GM19452 (cell line): Measurements from ENCODE around the gene NDUFS6.
"Not testable (repeated sequence)": the region's sequence is repeated elsewhere in the genome, so short reads cannot be mapped to it uniquely, and the experiment has no call there.

Source experiments
- ATAC-seq: cut with Tn5 transposase; IDR thresholded peaks from one replicate; pipeline ENCODE4 v1.9.1; 2021; ENCODE audit not compliant: unreplicated experiment

The NDUFS6 gene

DNA sequence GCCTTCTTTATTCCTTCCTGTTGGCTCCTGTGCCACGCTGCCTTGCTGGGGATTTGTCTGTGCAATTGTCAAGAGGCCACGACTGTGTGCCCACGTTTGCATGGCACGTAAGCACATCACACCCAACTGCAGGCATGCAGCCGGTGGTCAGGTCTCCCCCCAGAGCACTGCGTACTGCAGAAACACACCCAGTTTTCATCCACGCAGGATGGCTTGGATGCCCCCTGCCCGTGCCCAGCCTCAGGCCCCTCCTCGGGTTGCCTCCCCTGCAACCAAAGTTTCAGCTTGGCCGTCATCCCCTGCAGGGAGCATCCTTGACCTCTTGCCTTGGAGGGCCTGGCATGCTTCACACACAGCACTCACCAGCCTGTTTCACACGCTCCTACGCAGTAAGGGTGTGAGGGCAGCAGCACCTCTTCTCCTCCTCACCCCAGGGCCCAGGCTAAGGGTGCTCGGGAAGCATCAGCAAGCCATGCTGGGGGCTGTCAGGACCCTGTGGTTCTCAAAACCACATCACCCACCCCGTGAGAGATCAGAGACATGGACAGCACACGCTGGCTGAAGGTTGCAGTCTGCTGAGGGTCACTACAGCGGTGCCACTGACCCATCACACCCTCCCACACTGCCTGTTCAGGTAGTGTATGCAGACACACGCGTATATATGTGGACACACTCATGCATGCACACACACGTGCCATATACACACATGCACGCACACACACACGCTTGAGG lies 4.7 kb upstream of the NDUFS6 start:
- ATAC-seq = no peak

DNA sequence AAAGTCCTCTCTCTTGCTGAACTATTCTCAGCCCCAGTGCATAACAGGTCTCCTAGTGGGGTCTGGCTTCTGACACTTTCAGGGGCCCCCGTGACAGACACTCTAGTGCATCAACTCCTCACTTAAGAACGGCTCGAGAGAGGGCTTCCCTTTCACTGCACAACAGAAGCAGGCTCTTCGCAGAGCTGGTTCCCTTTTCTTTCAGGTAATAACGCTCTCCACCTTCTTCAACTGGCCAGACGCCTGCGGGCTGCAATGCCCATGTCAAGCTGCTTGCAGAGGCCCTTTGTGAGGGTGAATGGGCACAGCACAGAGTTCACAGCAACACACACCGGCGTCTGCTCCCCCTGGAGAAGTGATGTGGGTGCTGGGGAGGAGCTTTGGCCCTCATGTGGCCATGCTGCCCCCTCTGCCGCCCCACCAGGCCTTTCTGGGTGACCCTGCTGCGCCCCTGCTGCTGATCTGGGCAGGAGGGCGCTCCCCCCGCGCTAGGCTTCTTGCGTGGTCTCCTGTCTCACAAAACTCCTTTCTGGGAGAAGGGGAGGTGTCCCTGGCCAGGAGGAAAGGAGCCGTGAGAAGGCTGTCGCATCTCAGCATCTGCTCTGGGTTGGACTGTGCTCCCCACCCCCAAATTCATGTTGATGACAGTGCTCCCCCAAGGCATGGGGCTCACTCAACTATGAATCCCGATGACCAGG lies 4.0 kb upstream of the NDUFS6 start:
- ATAC-seq = no peak

DNA sequence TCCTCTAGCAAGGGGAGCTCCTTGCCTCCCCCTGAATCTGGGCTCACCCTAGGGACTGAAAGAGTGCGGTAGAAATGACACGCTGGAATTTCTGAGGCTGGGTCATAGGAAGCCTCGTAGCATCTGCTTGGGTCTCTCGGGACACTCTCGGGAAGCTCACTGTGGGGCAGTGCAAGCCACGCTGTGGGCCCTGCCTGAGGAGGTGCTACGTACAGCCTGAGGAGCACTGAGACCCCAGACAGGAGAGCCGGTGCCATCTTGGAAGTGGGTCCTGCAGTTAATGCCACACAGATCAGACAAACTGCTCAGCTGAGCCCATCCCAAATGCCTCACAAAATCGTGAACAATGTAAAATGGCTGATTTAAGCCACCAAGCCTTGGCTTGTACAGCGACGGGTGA lies 3.4 kb upstream of the NDUFS6 start:
- no peak for ATAC-seq

DNA sequence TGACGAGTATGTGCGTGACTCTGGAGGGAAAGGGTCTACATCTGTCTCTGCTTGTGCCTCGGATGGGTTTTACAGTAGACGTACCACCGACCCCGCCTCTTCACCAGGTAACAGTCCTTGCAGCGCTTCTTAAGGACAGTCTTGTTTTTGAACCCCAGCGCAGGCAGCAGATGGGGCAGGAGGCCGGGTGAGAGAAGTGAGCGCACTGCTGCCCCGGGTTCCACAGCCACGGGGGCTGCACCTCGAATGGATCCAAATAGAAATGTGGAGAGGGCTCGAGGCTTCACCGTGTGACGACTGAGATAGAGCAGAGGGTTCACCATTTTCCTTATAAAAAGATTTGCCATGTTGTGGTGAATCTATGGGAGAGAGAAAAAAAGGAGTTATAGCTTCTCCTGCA lies 2.6 kb upstream of the NDUFS6 start:
- ATAC-seq = not testable (repeated sequence)

DNA sequence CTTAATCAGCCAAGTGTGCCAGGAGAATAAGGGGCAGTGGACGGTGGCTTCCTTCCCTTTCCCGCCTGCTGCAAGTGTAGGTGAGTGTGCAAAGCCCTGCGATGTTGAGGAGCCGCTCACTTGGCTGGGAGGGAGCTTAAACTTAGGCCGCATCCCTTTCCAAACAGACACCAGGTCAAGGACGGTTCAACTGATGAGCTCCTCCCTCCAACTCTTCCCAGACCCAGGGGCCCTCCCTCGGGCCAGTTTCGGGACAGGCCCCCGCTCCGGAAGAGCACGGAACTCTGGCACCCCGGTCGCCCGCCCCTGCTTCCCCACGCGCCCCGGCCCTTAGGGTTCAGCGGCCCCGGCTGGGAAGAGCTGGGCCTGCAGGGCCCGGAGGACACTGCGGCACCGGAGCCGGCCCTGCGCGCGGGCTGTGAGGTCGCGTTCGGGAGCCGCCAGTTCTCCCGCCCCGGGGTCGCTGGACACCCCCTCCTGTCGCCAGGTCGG lies 2.1 kb upstream of the NDUFS6 start:
- peak; percentile 14 for ATAC-seq

DNA sequence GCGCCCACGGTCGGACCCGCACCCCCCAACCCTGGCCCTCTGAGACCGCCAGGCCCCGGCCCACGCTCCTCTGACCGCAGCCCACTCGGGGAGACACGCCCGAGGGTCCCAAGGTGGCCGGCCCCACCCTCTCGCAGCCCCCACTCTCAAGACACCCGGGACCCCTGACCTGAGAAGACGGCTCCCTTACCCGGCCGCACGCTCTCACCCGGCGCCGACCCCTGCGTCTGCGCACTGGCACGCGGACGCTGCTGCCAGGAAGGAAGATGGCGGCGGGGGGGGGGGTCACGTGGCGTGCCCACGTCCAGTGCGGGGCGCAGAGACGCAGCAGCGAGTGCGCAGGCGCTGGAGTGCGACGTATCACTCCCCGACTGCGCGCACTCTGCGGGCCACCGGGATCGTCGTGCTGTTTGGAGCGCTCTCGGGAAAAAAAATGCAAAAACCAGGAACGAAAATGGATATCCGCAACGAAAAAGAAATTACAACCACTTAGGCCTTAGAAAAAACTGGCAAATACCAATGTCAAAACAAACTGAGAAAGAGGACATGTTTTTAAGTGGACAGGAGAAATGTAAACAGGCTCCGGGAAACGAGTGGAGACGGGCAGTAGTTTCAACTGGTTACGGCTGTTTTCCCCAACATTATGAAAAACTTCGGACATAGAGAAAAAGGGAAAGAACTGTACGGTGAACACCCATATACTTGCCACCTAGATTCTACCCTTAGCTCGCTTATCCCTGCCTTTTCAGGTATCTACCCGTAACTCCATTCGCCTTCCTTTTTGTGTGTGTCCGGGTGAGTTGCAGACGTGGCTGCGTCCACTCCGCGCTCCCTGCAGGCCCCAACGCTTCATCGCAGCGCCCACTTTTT lies 1.4 kb upstream of the NDUFS6 start, which contains the start of gene MRPL36:
MRPL36 (minus strand) TSS at position 236 of the 870 bp plus-strand sequence. CDS start 902 bp downstream, outside the sequence.
- ATAC-seq = peak; percentile 54

DNA sequence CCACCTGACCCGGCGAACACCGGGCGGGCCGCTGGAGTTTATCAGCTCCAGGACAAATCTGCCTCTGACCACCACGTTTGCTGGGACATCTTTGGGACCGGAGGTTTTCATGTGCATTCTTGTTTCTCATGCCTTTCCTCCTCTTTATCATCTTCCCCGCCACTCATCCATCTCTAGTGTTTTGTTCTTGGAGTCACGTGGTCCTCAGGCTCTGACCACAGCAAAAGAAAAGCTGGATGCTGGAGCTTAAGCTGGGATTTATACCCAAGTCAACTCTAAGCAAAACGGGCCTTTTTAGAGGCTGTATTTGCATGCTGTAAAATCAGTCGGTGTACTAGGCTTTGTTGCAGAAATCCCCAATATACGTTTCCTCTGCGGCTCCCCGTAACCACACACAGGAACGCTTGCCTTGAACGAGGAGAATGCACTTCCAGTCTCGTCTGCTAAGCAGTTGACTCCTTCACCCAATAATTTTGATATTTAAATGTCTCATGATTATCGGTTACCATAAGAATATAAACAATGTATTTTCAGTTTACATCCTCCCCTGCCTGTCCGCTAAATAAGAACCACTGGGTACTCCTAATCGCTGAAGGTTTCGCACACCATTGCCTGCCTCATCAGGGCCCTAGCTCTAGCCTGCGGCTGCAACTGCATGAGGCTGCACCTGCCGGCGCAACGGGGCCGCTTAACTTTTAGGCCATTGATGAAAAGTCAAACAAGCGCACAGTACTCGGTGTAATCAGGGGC lies 560 bp upstream of the NDUFS6 start:
- peak; percentile 42 for ATAC-seq

DNA sequence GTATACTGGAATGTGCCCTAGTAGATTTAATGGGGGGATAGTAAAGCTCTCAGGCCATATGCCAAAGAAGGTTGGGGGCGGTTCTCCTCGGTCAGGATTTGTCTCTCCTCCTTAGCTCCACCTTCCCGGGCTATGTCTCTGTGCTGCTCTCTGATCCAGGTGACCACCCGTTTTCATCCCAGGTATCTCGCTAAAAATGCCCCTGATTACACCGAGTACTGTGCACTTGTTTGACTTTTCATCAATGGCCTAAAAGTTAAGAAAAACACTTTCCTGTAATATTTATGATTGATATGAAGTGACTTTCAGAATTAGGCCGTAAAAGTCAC lies 724 bp downstream of the NDUFS6 start:
- ATAC-seq = no peak

DNA sequence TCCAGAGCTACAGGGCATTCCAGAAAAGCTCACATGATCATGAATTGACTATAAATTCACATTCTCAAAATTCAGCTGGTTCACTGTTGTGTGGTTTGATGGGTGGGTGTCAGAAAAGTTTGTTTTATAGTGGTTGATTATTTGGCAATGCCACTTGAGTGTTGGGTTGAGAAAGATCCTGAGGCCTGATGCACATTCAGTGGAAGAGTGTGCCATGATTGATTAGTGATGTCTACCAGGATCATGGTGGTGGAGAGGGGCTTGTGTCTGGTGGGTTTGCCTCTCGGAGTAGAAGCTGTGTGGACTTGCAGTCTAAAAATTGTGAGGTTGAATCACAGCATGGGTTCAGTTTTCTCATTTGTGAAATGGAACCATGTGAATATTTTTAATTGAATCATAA lies 2.0 kb downstream of the NDUFS6 start:
- ATAC-seq = no peak

DNA sequence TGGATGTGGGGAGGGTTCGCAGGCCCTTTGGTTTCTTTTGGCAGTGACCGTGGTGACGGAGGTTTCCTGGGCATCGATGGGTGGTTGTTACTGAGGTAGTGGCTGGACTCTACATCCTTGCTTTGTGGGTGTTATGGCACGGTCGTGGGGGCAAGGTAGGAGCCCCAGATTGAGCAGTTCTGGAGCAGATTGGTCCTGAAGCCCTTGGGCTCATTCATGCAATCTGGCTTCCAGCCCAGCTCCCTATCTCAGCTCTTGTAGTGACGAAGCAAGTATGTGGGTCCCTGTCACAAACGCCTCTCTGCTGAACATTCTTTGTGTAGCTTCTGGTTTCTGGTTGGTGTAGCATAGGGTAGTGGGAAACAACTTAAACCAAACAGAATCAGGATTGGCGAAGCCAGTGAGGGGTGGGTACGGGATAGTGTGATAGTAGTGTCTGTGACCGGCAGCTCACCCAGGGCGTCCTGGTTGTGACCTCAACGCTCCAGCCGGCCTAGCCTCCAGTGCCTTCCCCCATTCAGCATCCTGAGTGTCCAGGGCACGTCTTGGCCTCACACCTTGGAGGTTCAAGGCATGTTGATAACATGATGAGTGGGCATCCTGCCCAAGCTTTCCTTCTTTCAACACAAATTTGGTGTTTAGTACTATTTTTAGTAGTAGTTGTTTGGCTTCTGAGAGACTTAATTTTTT lies 2.9 kb downstream of the NDUFS6 start:
- no peak for ATAC-seq

DNA sequence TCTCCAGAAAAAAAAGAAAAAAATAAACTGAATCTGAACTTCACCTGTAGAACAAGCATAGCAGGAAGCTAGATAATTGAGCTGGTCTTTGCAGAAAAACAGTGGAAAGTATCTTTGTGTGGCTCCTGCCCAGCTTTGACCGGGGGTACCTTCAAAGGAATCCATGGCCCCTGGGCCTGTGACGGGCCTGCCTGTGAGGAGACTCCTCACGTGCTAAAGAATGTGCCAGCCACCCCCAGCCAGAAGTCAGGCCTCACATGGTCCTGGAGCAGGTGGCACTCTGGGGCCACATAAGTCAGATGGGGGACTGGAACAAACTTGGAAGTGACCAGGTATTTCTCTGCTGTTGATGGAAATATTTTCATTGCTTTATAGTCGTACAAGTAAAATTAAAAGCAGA lies 4.1 kb downstream of the NDUFS6 start:
- ATAC-seq = no peak

DNA sequence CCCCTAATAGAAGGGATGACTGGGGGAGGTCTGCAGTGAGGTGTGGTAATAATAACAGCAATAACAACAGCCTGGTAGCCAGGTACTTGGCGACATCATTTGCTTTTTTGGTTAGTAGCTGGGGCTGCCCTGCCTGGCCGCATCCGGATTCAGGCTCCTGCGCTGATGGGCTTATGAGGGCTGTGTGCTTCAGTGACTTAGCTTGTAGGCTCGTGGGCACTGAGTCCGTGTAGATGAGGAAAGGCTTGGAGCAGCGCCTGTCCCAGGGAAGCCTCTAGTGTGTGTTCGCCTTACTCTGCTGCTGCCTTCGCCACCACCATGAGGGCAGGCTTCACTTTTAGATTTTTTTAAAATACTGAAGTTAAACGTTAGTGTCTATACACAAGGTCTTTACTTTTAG lies 4.5 kb downstream of the NDUFS6 start:
- ATAC-seq = no peak

DNA sequence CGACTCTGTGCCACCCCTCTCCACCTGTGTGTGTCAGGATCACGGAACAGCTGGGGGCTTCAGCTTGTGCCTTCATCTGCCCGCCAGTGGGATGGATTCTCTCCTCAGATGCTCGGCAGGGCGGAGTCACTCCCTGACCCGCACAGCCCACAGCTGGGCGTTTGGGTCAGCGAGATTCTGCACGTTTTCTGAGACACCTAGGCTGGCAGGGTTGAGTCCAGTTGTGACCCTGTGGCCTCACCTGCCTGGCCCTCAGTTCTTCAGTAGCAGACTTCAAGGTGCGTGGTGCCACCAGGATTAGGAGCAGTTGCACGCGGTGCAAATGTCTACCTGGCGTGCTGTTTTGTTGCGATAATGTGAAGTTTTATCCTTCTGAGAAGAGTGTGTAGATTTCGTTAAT lies 5.0 kb downstream of the NDUFS6 start:
- no peak for ATAC-seq

DNA sequence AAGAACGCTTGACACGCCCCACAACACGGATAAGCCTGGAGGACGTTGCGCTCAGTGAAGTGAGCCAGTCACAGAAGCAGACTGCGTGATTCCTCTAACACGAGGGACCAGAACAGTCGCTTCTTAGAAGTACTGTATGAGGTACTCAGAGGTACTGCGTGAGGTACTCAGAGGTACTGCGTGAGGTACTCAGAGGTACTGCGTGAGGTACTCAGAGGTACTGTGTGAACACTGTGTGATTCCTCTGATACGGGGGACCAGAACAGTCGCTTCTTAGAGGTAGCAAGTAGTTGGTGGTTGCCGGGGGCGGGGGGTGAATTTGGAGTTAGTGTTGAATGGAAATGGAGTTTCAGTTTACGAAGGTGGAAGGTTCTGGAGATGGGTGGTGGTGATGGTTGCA lies 5.8 kb downstream of the NDUFS6 start:
- ATAC-seq = no peak

DNA sequence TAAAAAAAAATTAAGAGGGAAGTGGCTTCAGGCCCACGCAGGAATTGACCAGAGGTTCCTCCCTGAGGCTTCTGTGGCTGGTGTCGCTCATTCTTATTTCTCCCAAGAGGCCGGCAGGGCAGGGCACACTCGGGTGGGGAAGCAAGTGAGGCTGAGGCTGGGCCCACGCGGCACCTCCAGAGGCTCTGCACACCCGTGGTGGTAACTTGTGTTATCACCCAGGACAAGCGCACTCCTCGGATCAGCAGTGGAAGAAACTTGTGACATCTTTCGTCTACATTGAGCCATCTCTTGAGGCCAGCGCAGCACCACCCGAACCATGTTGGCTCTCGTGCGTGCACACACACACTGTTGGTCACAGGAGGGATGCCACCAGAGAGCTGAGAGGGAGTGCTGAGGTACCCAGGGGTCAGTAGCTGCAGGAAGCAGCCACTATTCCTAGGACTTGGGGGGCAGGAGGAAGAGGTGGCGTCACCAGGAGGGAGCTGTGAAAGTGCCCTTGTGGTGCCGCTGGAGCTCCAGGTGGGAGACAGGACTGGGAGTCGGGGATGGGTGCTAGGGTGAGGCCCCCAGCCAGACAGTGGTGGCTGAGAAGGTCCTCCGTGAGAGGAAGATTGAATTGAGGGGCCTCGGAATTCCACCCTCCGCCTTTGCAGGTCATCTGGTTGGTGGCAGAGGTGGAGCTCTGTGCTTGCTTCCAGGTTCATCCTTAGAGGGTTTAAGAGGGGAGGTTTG lies 6.4 kb downstream of the NDUFS6 start:
- no peak for ATAC-seq

DNA sequence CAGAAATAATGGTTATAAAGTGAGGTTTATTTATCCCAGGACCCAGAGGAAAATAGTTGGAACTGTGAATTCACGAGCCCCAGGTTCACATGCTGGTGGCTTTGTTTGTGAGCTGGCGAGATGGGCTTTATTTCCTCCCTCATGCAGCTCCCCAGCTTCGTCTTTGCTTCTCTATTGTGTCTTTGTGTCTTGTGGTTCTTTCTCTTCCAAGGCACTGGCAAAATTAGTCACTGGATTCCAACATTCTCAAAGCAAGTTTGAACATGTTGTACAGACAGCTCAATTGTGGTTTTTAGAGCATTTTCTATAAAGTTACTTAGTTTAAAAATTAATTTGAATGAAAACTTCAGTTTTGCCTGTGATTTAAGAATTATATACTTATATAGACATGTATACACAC lies 7.2 kb downstream of the NDUFS6 start:
- ATAC-seq = no peak

DNA sequence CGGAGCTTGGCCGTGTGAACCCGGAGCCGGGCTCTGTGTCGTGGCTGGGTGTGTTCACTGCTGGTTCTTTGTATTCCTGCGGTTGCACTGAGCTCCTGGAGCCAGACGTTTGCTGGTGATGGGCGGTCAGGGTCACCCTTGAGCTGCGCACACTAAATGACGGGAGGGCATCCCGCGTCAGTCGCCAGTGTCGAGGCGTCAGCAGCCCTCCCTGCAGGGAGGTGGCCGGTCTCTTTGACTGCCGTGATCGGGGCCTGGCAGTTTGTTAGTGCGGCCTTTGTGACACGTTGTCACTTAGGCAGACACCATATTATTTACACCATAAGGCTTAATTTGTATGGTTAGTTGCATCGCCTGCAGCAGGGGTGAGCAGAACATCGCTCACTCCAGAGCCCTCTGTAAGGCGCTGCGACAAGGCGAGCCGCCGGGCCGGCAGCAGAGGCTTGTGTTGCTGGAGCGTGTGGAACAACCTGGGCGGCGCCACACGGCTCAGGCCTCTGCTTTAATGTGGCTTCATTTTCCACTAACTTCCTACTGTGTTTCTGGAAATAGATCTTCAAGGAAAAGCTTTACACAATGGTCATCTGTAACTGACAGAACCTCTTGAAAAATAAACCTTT lies 8.3 kb downstream of the NDUFS6 start:
- no peak for ATAC-seq

DNA sequence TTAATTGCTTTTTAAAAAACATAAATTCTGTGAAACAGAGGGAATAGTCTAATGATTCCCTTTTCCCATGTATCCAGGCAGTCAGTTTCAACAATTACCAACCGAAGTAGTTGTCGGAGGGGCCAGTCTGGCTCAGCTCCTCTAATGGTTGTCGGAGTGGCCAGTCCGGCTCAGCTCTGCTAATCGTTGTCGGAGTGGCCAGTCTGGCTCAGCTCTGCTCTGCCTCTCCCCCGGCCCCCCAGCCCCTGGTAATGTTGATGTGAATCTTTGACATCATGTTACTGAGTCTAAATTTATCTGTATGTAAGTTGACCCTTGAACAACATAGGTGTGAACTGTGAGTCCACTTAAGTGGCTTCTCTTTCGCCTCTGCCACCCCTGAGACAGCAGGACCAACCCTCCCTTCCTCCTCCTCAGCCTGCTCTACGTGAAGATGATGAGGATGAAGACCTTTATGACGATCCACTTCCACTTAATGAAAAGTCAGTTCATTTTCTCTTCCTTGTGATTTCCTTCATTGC lies 9.4 kb downstream of the NDUFS6 start:
- no peak for ATAC-seq
